ENCODE measurements around the gene GRIA4. TPM values are rescaled to one million over a fixed set of nuclear protein-coding genes. Genes with fewer than 3 reads are reported as not detected.

Gene GRIA4
- polyA plus RNA-seq, 1 of the 3 experiments (the other 2 are of a cell fraction): 0.02 TPM

GRCh38 chr11:106021967-106022794, 412.3 kb downstream of the GRIA4 start, which contains the start of gene MSANTD4 (continued):
- TF ChIP-seq TEAD4 (IDR thresholded peaks at IDR 0.05; ENCODE audit: borderline replicate concordance, insufficient read depth) (no peak), MXI1 (IDR thresholded peaks at IDR 0.05; ENCODE audit: low read depth, low read length) (peak; percentile 57; the same call in 1 of the 2 replicates), ZBTB33 (IDR thresholded peaks at IDR 0.05; ENCODE audit: borderline replicate concordance, low read depth) (0 out of 2 replicates have a peak, but pooled peaks have one; percentile 14), FOXM1 (IDR thresholded peaks at IDR 0.05; ENCODE audit: low read depth) (no peak), GATA2 (CRISPR knock-in tag; IDR thresholded peaks at IDR 0.05) (no peak), RFX5 (IDR thresholded peaks at IDR 0.05; ENCODE audit: low read length) (0 out of 2 replicates have a peak, but pooled peaks have one; percentile 38), SMC3 (IDR thresholded peaks at IDR 0.05; ENCODE audit: low read depth, low read length) (no peak), RCOR1 (IDR thresholded peaks at IDR 0.05; ENCODE audit: low read length) (no peak; the same call in 1 of the 2 replicates), IRF3 (IDR thresholded peaks at IDR 0.05; ENCODE audit: low read depth, low read length) (peak; percentile 90)

- ChIA-PET POLR2A (no interaction called here), CTCF (interaction anchor here (1.1 to 1.6 kb wide), 2 partner anchors 12 to 54 kb away, joined by 3 to 4 read pairs; partner anchors contain the start of genes AASDHPPT and KBTBD3)
- 59% methylated on average over 7 of the region's 7 CpGs for WGBS (ENCODE audit: low lambda C conversion rate)
Measured at GRCh38 chr11:106022795-106023275, 413.0 kb downstream of the GRIA4 start.

More at GRCh38 chr11:106022795-106023275, 413.0 kb downstream of the GRIA4 start:
- Histone ChIP-seq H3K27me3 (ENCODE audit: insufficient read depth) (no peaks in the 10 kb centered on the region), H3K27ac (ENCODE audit: low read depth in 2 of 2, low read length in 1 of 2) (peak overlapping the region; percentile 60 to 72), H3K4me1 (ENCODE audit: control insufficient read depth in 1 of 2, insufficient read depth in 2 of 2, low read depth in 1 of 2, low read length in 1 of 2) (peaks cover 0 to 24% of the 10 kb centered on the region in 2 experiments; a peak in 3 of 4 replicates), H2AFZ (ENCODE audit: low read depth) (peak overlapping the region; percentile 98), H3K9me3 (no peaks in the 10 kb centered on the region), H3K9ac (peak overlapping the region; percentile 46; the same call in 1 of the 2 replicates), H3K79me2 (ENCODE audit: insufficient read depth) (peaks cover 40% of the 10 kb centered on the region), H4K20me1 (ENCODE audit: insufficient read depth) (no peaks in the 10 kb centered on the region), H3K9me2 (no peaks in the 10 kb centered on the region), H3K4me2 (peak overlapping the region; percentile 70), H3K36me3 (replicated peaks in 1 of 2; ENCODE audit: control insufficient read depth in 1 of 2, insufficient read depth in 2 of 2, low read length in 1 of 2) (peaks cover 7 to 21% of the 10 kb centered on the region in 2 experiments), H3F3A (replicated peaks; ENCODE audit: insufficient read depth) (no peaks in the 10 kb centered on the region), H3K4me3 (ENCODE audit: low read depth in 2 of 2, low read length in 1 of 2) (peak overlapping the region; percentile 67 to 80)
- DNase-seq: no peak
- TF ChIP-seq EP300 (IDR thresholded peaks at IDR 0.05; ENCODE audit: borderline replicate concordance in 1 of 2, low read depth in 1 of 2, low read length in 1 of 2) (no peak), MEF2A (IDR thresholded peaks at IDR 0.05; ENCODE audit: borderline replicate concordance, low read depth) (no peak), PBX3 (IDR thresholded peaks at IDR 0.05) (no peak), POLR2AphosphoS5 (IDR thresholded peaks at IDR 0.05; ENCODE audit: low read depth, low read length) (no peak), FOSL2 (IDR thresholded peaks at IDR 0.05; ENCODE audit: borderline replicate concordance, low read depth) (no peak), ZBTB33 (IDR thresholded peaks at IDR 0.05; ENCODE audit: borderline replicate concordance, low read depth) (no peak), RAD21 (IDR thresholded peaks at IDR 0.05; ENCODE audit: low read length) (no peak)

Measured in SK-N-SH (cell line).